GM06990 (cell line): ENCODE data around the gene DPAGT1.

ENCODE experiments used
- DNase-seq: peaks from one replicate; pipeline ENCODE4 v3.0.0-alpha.2; 2011; ENCODE audit not compliant: insufficient read length; ENCODE audit errors: extremely low read depth
- H3K27me3 ChIP-seq: replicated peaks from 2 replicates; pipeline ENCODE4 v1.6.0; 2011; ENCODE audit warnings: low read length; ENCODE audit not compliant: control insufficient read depth, insufficient read depth
- H3K36me3 ChIP-seq: 2 replicates; pipeline ENCODE4 v1.5.1; 2011; ENCODE audit warnings: low read length; ENCODE audit not compliant: control insufficient read depth, insufficient read depth
- H3K4me3 ChIP-seq: replicated peaks from 2 replicates; pipeline ENCODE4 v1.5.1; 2011; ENCODE audit warnings: low read depth, mild to moderate bottlenecking, control low read depth, low read length
- TF ChIP-seq, protein P1 (sequence below): IDR thresholded peaks from 2 replicates; pipeline ENCODE4 v1.5.1; 2011; ENCODE audit warnings: low read length, control low read depth, mild to moderate bottlenecking, inconsistent platforms; ENCODE audit not compliant: insufficient read depth, poor library complexity, severe bottlenecking

Gene DPAGT1

DNA sequence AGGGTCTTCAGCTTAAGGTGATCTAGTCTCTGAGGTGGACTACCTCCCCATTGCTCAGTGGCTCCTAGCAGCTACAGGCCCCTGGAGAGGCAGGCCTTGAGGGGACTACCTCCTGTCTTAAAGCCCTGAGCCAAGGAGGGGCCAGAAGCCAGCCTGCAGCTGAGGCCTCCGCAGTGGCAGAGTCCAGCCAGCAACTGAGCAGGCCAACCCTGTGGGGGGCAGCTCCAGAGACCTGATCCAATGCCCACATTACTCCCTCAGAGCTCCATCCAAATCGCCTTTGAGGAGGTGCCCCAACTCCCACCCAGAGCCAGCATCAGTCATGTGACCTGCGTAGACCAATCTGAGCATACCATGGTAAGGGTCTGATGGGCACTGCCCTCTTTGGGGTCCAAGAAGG, 8.2 kb upstream of the DPAGT1 start:
- Histone ChIP-seq H3K27me3 (no peaks in the 10 kb centered on the region), H3K4me3 (no peak overlapping the region), H3K36me3 (peaks cover 27% of the 10 kb centered on the region)
- DNase-seq: no peak
- TF ChIP-seq, protein P1, sequence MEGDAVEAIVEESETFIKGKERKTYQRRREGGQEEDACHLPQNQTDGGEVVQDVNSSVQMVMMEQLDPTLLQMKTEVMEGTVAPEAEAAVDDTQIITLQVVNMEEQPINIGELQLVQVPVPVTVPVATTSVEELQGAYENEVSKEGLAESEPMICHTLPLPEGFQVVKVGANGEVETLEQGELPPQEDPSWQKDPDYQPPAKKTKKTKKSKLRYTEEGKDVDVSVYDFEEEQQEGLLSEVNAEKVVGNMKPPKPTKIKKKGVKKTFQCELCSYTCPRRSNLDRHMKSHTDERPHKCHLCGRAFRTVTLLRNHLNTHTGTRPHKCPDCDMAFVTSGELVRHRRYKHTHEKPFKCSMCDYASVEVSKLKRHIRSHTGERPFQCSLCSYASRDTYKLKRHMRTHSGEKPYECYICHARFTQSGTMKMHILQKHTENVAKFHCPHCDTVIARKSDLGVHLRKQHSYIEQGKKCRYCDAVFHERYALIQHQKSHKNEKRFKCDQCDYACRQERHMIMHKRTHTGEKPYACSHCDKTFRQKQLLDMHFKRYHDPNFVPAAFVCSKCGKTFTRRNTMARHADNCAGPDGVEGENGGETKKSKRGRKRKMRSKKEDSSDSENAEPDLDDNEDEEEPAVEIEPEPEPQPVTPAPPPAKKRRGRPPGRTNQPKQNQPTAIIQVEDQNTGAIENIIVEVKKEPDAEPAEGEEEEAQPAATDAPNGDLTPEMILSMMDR: no peak

DNA sequence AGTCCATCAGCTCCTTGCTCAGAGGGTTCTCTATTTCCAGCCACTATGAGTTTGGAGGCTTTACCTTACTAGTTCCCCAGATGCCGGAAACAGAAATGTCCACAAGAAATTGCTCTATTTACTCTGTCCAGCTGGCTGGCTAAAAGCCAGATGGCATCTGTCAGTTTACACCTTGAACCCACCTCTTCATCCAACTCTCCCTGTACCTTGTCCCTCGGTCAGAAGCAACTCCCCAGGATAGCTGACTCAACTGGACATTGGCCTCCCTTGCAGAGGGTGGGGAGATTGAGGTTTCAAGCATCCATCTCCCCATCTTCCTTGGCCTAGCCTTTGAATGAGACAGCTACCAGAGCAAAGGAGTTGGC, 7.2 kb upstream of the DPAGT1 start:
- H3K4me3 ChIP-seq: peak overlapping the region; percentile 88
- H3K36me3 ChIP-seq: peaks cover 22% of the 10 kb centered on the region
- H3K27me3 ChIP-seq: no peaks in the 10 kb centered on the region
- TF ChIP-seq, protein P1: no peak
- DNase-seq: no peak

DNA sequence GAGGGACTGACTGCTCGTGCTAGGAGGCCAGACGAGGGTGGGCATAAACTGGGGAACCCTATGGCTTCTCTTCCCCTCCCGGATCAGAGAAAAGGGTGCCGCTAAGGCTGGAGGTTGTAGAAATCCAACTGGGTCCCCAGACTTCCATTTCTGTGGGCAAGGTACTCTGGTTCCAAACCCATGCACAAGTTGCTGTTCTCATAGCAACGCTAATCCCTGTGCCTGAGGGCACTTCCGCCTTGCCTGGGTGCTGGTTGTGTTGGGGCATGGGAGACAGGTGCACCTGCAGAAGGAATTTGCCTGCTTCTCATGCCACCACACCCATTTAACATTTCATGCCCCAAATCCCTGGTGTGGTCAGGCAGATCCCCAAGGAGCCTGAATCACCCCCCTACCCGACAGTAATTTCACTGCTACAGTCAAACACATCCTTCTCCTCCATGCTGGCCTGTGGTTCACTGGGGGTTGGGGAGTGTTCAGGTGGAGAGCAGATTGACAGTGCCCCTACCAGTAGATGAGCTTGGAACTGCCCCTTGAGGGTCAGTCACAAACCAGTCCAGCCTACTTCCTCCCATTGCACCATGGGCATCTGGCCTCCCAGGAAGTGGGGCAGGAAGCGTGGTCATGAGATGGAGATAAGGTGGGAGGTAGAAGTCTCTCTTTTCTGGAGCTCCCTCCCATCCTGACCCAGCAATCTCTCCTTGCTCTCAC, 6.6 kb upstream of the DPAGT1 start:
- H3K27me3 ChIP-seq: no peaks in the 10 kb centered on the region
- peak overlapping the region; percentile 88 for H3K4me3 ChIP-seq
- TF ChIP-seq, protein P1: no peak
- no peak for DNase-seq
- H3K36me3 ChIP-seq: peaks cover 19% of the 10 kb centered on the region

DNA sequence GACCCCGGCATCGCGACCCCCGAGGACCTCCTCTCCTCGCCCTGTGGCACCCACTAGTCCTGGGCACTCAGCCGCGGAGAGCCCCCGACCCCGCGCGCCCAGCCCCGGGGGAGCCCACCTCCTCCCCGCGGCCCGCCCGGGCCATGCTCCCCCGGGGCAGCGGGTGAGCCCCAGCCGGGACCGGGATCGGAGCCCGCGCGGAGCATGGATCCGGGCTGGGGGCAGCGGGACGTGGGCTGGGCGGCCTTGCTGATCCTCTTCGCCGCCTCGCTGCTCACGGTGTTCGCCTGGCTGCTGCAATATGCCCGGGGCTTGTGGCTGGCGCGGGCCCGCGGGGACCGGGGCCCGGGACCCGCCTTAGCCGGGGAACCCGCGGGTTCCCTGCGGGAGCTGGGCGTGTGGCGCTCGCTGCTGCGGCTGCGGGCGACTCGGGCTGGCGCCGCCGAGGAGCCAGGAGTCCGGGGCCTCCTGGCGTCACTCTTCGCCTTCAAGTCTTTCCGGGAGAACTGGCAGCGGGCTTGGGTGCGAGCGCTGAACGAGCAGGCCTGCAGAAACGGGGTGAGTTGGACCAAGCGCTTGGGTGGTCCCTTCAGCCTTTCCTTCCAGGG, 6.0 kb upstream of the DPAGT1 start:
- Histone ChIP-seq H3K36me3 (peaks cover 16% of the 10 kb centered on the region), H3K4me3 (peak overlapping the region; percentile 88), H3K27me3 (no peaks in the 10 kb centered on the region)
- TF ChIP-seq, protein P1: no peak
- DNase-seq: no peak

DNA sequence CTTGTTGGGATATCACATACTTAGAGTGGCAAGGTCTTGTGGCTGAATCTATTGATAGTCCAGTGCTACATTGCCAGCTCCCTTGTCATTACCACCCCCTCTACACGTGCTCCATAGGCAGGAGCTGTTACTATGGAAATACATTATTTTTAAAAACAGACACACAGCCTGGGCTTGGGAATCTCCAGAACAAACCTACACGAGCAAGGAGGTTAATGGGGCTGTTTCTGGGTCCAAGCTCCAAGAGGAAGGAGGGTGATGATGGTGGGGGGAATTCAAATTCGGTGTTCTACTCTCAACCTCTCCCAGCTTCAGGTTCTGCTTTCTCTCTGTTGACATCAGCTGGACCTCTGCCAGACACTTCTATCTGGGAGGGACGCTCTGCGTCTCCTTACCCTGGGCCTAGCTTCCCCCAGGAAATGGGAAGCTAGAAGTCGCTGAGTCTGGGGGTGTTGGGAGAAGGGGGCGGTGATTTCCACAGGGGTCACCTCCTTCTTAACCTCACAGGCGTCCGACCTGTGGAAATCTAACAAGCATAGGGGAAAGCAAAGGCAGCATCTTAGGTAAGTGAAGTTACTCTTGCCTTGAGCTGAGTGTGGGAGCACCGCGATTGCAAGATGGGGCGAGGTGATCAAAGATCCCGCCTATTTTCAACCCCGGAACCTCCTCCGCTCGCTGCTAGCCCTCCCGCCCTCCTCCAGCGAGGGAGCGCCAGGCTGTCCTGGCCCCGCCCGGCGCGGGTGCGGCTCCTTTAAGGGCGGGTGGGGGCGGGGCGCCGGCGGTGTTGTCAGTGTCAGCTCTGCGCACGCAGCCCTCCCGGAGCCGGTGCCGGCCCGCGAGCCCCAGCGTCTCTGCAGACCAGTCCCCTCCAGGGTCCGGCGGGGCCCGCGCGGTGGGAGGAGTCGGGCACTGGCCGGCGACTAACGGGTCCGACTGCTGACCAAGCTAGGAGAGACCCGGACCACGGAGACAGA, 5.2 kb upstream of the DPAGT1 start, which contains the start of gene C2CD2L:
C2CD2L (plus strand) TSS at position 781 of the 974 bp plus-strand sequence. CDS start 398 bp downstream, outside the sequence.
- peak; percentile 95 for DNase-seq
- TF ChIP-seq, protein P1: no peak
- Histone ChIP-seq H3K27me3 (no peaks in the 10 kb centered on the region), H3K4me3 (peak within 1 kb of the TSS; percentile 88), H3K36me3 (peaks cover 9% of the 10 kb centered on the region)
